ENCODE results near the gene PCDH1. TPM values are rescaled to one million over a fixed set of nuclear protein-coding genes. Genes with fewer than 3 reads are reported as not detected.

PCDH1 gene
- 2.9 to 6.0 TPM (median 5.7 TPM) in 5 replicates for total RNA-seq (2022; extraction: Qiagen RNA extraction; ENCODE audit: low read depth)

GRCh38 chr5:141878186-141878710 is at the start of gene PCDH1:
TSS of gene PCDH1 (minus strand) at chr5:141878410. CDS start at chr5:141878262, 148 bp downstream.

GRCh38 chr5:141923448-141924313 is 45.5 kb upstream of the PCDH1 start, which contains the start of gene DELE1:
TSS of gene DELE1 (plus strand) at chr5:141923871. CDS start at chr5:141923942, 71 bp downstream.

Other genes starting within 250 kb of the PCDH1 start
- 43.3 to 53.6 TPM (median 48.3 TPM) in 5 replicates for gene HDAC3, start 241.6 kb downstream of the PCDH1 start, total RNA-seq (2022; extraction: Qiagen RNA extraction; ENCODE audit: low read depth)
- 3.9 to 5.5 TPM (median 4.5 TPM) in 5 replicates for gene RELL2, start 241.4 kb downstream of the PCDH1 start, total RNA-seq (2022; extraction: Qiagen RNA extraction; ENCODE audit: low read depth)
- gene FCHSD1, start 227.0 kb downstream of the PCDH1 start, total RNA-seq (2022; extraction: Qiagen RNA extraction; ENCODE audit: low read depth): 5.1 to 12.0 TPM (median 10.8 TPM) in 5 replicates
- 3.3 to 4.8 TPM (median 4.2 TPM) in 5 replicates for gene ARAP3, start 196.2 kb downstream of the PCDH1 start, total RNA-seq (2022; extraction: Qiagen RNA extraction; ENCODE audit: low read depth)
- gene DELE1, start 45.5 kb upstream of the PCDH1 start, total RNA-seq (2022; extraction: Qiagen RNA extraction; ENCODE audit: low read depth): 40.3 to 57.3 TPM (median 53.8 TPM) in 5 replicates
- gene PCDH12, start 79.8 kb upstream of the PCDH1 start, total RNA-seq (2022; extraction: Qiagen RNA extraction; ENCODE audit: low read depth): not detected in 5 replicates
- gene RNF14, start 90.7 kb upstream of the PCDH1 start, total RNA-seq (2022; extraction: Qiagen RNA extraction; ENCODE audit: low read depth): 51.1 to 72.2 TPM (median 64.6 TPM) in 5 replicates
- 61.6 to 77.7 TPM (median 64.4 TPM) in 5 replicates for gene GNPDA1, start 134.6 kb upstream of the PCDH1 start, total RNA-seq (2022; extraction: Qiagen RNA extraction; ENCODE audit: low read depth)
- 44.4 to 57.8 TPM (median 50.9 TPM) in 5 replicates for gene NDFIP1, start 230.4 kb upstream of the PCDH1 start, total RNA-seq (2022; extraction: Qiagen RNA extraction; ENCODE audit: low read depth)